Left lung (tissue), 10 donors: ENCODE results near the gene FKBP8. TPM values are rescaled to one million over a fixed set of nuclear protein-coding genes. Genes with fewer than 3 reads are reported as not detected.

Source experiments
- ATAC-seq: fragments of 200-7000 bp; cut with Tn5 transposase; one replicate; pipeline ENCODE4 v1.9.1; 2020; ENCODE audit warnings: moderate library complexity
- DNase-seq, 4 donors: peaks; one replicate each; pipeline ENCODE4 v3.0.0-alpha.2; 2013 to 2020
- H3K27ac ChIP-seq, 2 donors: fragments of 200-600 bp; sonication (generic) in 1 of 2; one replicate each; pipeline versions ENCODE4 v1.5.0 to v1.8.0; 2020 to 2021
- H3K27me3 ChIP-seq, 2 donors: fragments of 200-600 bp; sonication (generic) in 1 of 2; one replicate each; pipeline versions ENCODE4 v1.5.0 to v1.8.0; 2020 to 2021
- H3K36me3 ChIP-seq, 2 donors: fragments of 200-600 bp; sonication (generic) in 1 of 2; one replicate each; pipeline versions ENCODE4 v1.5.0 to v1.8.0; 2020 to 2021
- H3K4me1 ChIP-seq, 2 donors: fragments of 200-600 bp; one replicate each; pipeline ENCODE4 v1.8.0; 2021
- H3K4me3 ChIP-seq, 2 donors: fragments of 200-600 bp; sonication (generic) in 1 of 2; one replicate each; pipeline versions ENCODE4 v1.5.0 to v1.8.0; 2020 to 2021; ENCODE audit warnings: mild to moderate bottlenecking in 1 of 2
- H3K9me3 ChIP-seq, 2 donors: fragments of 200-600 bp; sonication (generic) in 1 of 2; one replicate each; pipeline versions ENCODE4 v1.5.0 to v1.8.0; 2020 to 2021
- CTCF ChIP-seq, 2 donors: fragments of 200-600 bp; sonication (generic) in 1 of 2; IDR thresholded peaks; one replicate each; pipeline versions ENCODE4 v1.5.0 to v1.8.0; 2021; ENCODE audit warnings: antibody characterized with exemption in 2 of 2
- intact Hi-C, 2 donors: fragments of 100-400 bp; cut with DNase I; formaldehyde crosslinking; loops; one replicate each; pipeline versions ENCODE4 v1.11.2 to v1.14.2; 2022
- polyA plus RNA-seq, 6 donors: library from polyadenylated mRNA; unstranded; fragments of 120-200 nt; gene quantifications; one replicate each; pipeline ENCODE4 v1.2.1, GENCODE V29; 2013; ENCODE audit not compliant: insufficient read length in 6 of 6
- total RNA-seq, 2 donors: library from RNA; stranded (reverse); fragmentation: NEBNext Ultra II Directional; extraction: Animal tissue kit (Norgen Biotek cat#: 25700); gene quantifications; one replicate each; pipeline ENCODE4 v1.2.1, GENCODE V29; 2021
- donor health status: DM: no; HTN: yes; CAD: no.
- donor health status: DM: no; HTN: no; CAD: no.

The FKBP8 gene
- total and polyA plus RNA-seq, 8 donors = 176 to 232 (median 214) TPM

- peaks cover 0 to 10% of the 10 kb centered on the region in 2 donors for H3K36me3 ChIP-seq
- H3K4me1 ChIP-seq = peaks cover 16 to 45% of the 10 kb centered on the region in 2 donors
- DNase-seq = peak in 2 of 4 donors; percentile 10 to 75
- no peak overlapping the region for H3K27ac ChIP-seq
- ATAC-seq = no peak
- intact Hi-C loops = loop anchor here in 1 of 2 donors (10.0 kb wide), 1 partner anchor 84 kb away; no protein-coding TSS in a partner anchor
- TF ChIP-seq CTCF (IDR thresholded peaks at IDR 0.05) = no peak
- no peaks in the 10 kb centered on the region for H3K9me3 ChIP-seq
- peaks cover 0 to 22% of the 10 kb centered on the region in 2 donors for H3K27me3 ChIP-seq
- peak overlapping the region in 1 of 2 donors; percentile 77 for H3K4me3 ChIP-seq
These were observed 47.2 kb upstream of the FKBP8 start for GRCh38 chr19:18590273-18591272.

DNA sequence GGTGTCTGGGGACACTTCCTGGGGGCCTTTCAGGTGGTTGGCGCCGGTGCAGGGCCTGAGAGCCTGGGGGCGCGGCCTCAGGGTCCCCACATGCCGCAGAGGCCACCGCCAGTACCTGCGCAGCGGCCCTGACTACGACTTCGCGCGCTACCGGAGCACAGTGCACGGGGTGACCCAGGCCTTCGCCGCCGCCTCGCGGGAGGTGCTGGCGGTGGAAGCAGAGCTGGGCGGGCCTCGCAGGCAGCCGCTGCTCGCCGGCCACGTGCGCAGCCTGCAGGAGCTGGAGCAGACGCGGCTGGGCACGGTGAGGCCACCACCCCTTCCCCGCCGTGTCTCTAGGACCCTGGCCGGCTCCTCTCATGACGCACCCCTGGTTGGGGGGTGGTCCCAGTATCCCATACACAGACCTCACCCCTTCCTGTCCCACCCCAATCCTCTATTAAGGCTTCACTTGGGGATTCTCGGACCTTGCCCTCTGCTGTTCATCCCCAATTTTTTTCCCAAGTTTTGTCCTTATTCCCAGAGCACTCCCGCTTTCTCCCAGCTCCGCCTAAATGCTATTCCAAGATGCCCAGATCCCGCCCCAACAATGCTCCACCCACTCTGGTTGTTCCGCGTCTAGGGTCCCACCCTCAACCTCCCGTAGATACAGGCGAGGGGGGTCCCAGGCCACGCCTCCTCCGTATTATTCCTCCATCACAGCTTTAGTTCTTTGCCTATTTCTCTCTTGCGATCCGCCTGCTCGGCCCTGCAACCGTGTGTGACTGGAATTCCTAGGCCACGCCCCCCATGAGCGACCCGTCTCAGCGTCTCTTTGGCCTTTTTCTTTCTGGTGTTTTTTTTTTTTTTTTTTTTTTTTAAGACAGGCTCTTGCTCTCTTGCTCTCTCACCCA lies 46.3 kb upstream of the FKBP8 start:
- Histone ChIP-seq H3K27ac (peak overlapping the region; percentile 88 to 97), H3K36me3 (peaks cover 0 to 10% of the 10 kb centered on the region in 2 donors), H3K9me3 (no peaks in the 10 kb centered on the region), H3K27me3 (peaks cover 0 to 12% of the 10 kb centered on the region in 2 donors), H3K4me3 (peak overlapping the region; percentile 77 to 79), H3K4me1 (peaks cover 11 to 37% of the 10 kb centered on the region in 2 donors)
- intact Hi-C loops = loop anchor here in 1 of 2 donors (10.0 kb wide), 1 partner anchor 85 kb away; no protein-coding TSS in a partner anchor
- peak; percentile 78 for ATAC-seq
- peak in 1 of 2 donors; percentile 20 for TF ChIP-seq CTCF (IDR thresholded peaks at IDR 0.05)
- peak; percentile 60 to 92 (median 66) for DNase-seq

- peak; percentile 95 to 97 for TF ChIP-seq CTCF (IDR thresholded peaks at IDR 0.05)
- Histone ChIP-seq H3K27me3 (peaks cover 0 to 4% of the 10 kb centered on the region in 2 donors), H3K4me3 (peak within 1 kb of the TSS; percentile 77 to 79), H3K36me3 (peaks cover 0 to 10% of the 10 kb centered on the region in 2 donors), H3K4me1 (peaks cover 9 to 29% of the 10 kb centered on the region in 2 donors), H3K9me3 (no peaks in the 10 kb centered on the region), H3K27ac (peak within 1 kb of the TSS; percentile 88 to 97)
- ATAC-seq (peak; percentile 92), DNase-seq (peak; percentile 90 to 97 (median 92))
- intact Hi-C loops = no loop called here
These were observed 45.4 kb upstream of the FKBP8 start, which contains the start of gene REX1BD for GRCh38 chr19:18588611-18589379. Gene REX1BD (plus strand): TSS chr19:18588798. CDS start chr19:18588802, 4 bp downstream.

- DNase-seq (peak in 1 of 4 donors; percentile 20), ATAC-seq (no peak)
- Histone ChIP-seq H3K27ac (peak overlapping the region; percentile 88 to 97), H3K4me3 (peak overlapping the region; percentile 77 to 79), H3K4me1 (peaks cover 9 to 27% of the 10 kb centered on the region in 2 donors), H3K27me3 (no peaks in the 10 kb centered on the region), H3K36me3 (peaks cover 0 to 10% of the 10 kb centered on the region in 2 donors), H3K9me3 (no peaks in the 10 kb centered on the region)
- TF ChIP-seq CTCF (IDR thresholded peaks at IDR 0.05) = no peak
- intact Hi-C loops = no loop called here
These were observed 44.7 kb upstream of the FKBP8 start for GRCh38 chr19:18587962-18588610.
